ENCODE results near the gene NID1.

The NID1 gene

DNA sequence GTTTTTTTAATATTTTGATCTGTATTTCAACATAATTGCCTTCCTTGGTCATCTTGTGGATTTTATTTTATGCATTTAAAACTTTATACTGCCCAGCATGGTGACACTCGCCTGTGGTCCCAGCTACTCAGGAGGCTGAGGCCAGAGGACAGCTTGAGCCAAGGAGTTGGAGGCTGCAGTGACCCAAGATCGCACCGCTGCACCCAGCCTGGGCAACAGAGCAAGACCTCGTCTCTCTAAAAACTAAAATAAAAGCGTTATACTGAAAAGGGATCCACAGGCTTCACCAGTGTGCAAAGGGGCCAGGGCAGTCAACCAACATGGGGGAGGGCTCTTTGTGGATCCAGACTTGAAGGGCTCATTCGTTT, 1.4 kb downstream of the NID1 start:
- TF ChIP-seq, protein P1, sequence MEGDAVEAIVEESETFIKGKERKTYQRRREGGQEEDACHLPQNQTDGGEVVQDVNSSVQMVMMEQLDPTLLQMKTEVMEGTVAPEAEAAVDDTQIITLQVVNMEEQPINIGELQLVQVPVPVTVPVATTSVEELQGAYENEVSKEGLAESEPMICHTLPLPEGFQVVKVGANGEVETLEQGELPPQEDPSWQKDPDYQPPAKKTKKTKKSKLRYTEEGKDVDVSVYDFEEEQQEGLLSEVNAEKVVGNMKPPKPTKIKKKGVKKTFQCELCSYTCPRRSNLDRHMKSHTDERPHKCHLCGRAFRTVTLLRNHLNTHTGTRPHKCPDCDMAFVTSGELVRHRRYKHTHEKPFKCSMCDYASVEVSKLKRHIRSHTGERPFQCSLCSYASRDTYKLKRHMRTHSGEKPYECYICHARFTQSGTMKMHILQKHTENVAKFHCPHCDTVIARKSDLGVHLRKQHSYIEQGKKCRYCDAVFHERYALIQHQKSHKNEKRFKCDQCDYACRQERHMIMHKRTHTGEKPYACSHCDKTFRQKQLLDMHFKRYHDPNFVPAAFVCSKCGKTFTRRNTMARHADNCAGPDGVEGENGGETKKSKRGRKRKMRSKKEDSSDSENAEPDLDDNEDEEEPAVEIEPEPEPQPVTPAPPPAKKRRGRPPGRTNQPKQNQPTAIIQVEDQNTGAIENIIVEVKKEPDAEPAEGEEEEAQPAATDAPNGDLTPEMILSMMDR (conservative IDR thresholded peaks at IDR 0.05) = no peak
- TF ChIP-seq ZFX (IDR thresholded peaks at IDR 0.05) = no peak
- H3K27ac ChIP-seq = no peak overlapping the region

DNA sequence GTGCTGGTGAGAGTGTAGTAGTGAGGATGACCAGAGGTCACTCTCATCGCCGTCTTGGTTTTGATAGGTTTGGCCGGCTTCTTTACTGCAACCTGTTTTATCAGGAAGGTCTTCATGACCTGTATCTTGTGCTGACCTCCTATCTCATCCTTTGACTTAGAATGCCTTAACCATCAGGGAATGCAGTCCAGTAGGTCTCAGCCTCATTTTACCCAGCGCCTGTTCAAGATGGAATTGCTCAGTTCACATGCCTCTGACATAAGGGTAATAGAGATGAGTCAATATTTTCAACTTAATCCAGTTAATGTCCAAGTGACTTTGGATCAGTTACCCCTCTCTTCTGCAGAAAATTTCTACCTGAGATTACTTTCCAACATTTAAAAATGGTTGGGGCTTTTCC, 4.6 kb downstream of the NID1 start:
- TF ChIP-seq, protein P1 (conservative IDR thresholded peaks at IDR 0.05) = no peak
- TF ChIP-seq ZFX (IDR thresholded peaks at IDR 0.05) = no peak
- H3K27ac ChIP-seq = no peak overlapping the region

DNA sequence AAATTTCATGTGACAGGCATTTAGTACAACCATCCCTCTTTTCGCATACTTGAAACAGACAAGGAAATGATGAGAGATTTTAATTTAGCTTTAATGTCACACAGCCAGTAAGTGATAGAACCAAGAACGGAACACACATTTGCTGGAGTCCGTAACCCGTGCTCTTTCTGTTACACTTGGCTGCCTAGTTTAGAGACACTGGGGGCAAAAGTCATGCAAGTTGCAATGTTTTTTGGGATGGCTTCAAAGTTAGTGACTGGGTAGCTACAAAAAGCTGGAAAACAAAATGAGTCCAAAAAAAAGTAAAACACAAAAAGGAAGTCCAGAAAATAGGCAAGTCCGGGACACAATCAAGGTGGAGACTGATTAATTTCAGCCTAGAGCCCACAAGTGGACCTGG, 5.9 kb downstream of the NID1 start:
- TF ChIP-seq, protein P1 (conservative IDR thresholded peaks at IDR 0.05) = no peak
- TF ChIP-seq ZFX (IDR thresholded peaks at IDR 0.05) = no peak
- H3K27ac ChIP-seq = no peak overlapping the region

DNA sequence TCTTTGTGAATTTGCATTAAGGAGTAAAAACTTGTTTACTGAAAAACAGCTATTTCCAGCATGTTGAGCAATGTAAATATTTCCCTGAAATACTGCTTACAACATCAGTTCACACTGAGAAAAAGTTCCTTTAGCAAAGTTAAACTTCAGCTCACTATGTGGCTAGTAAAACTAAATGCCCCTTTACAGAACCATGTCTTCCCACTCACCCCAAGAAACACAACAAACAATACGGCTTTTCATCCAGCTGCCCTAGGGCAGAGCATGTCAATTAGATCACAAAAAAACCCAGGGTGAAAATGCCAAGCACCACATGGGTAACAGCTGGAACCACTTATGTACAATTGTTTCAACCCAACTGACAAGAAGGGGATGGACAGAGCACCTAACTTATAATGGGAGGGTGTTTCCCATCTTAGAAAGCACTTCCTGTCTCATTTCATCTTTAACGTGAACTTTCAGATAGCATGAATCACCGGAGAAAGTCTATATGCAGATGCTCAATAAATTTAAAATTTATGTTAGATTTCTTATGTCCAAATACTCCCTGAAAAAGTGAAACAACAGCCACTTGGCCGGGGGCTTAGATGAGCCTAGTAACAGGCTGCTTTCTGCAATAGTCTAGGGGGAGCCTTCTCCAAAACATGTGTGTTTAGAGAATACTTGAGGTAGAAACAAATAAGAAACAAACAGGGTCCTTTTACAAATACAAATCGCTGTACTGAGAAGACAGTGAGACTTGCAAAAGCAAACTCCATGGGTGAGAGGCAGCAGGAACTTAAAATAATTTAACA, 6.6 kb downstream of the NID1 start:
- no peak overlapping the region for H3K27ac ChIP-seq
- no peak for TF ChIP-seq ZFX (IDR thresholded peaks at IDR 0.05)
- TF ChIP-seq, protein P1 (conservative IDR thresholded peaks at IDR 0.05) = no peak

DNA sequence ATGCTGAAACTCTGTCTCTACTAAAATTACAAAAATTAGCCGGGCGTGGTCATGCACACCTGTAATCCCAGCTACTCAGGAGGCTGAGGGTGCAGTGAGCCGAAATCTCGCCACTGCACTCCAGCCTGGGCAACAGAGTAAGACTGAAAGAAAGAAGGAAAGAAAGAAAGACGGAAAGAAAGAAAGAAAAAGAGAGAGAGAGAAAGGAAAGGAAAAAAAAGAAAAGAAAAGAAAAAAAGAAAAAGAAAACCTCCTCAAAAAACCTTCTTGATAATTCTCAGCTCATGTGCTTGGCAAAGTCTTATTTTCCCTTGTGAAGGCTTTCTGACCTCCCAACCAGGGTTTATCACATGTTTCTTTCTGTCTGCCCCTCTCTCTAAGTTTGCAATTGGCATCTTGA, 7.3 kb downstream of the NID1 start:
- no peak overlapping the region for H3K27ac ChIP-seq
- TF ChIP-seq ZFX (IDR thresholded peaks at IDR 0.05) = no peak
- TF ChIP-seq, protein P1 (conservative IDR thresholded peaks at IDR 0.05) = no peak

DNA sequence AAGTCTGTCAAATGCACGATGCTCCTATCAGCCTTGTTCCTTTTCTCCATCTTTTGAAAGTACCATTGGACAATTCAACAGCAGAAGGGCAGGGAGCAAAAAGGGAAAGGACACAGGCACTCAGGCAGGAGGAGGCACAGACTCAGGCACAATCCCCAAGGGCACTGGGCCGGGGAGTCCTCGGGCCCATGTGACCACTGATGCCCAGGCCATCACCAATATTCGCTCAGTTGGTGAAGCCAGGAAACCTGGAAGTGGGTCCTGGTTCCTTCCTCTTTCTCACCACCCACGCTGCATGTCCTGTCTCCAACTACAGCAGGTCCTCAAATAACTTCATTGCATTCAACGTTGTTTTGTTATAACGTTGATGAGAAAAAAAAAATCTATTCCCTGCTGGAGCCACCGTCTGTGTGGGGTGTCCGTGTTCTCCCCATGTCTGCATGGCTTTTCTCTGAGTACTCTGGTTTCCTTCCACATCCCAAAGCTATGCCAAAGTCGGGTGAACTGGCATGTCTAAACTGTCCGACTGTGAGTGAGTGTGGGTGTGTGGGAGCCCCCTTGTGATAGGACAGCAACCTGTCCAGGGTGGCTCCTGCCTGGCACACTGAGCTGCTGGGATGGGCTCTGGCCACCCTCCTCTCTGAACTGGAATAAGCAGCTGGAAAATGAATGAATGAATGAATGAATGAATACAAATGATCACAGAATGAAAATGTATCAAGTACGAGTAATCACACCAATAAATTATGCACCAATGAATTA, 12.5 kb downstream of the NID1 start:
- no peak overlapping the region for H3K27ac ChIP-seq

More for the DNA sequence above, 12.5 kb downstream of the NID1 start:
- no peak for TF ChIP-seq ZFX (IDR thresholded peaks at IDR 0.05)
- TF ChIP-seq, protein P1 (conservative IDR thresholded peaks at IDR 0.05) = no peak

Measured in C4-2B (cell line).